ENCODE data around the gene YWHAB.

The YWHAB gene

DNA sequence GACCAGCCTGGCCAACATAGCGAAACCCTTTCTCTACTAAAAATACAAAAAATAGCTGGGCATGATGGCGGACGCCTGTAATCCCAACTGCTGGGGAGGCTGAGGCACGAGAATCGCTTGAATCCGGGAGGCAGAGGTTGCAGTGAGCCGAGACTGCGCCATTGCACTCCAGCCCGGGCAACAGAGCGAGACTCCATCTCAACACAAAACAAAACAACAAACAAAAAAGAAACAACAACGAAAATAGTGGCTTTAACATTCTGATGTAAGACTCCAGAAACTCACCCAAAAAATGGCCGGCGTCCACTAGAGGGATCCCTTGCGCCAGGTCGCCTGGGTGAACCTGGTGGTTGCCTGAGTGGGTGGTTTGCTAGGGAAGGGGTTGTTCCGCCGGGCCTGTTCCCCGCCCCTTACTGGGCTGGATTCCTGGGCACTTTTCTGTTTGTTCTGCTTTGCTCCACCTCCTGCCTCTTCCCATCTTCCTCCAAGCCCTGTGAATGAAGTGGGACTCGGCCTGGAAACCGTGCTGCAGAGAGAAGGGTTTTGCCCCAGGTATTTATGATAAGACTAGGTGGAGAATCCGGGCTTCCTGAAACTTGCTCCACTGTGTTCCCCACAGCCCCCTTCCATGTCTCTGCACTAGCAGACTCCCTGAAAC lies 25.9 kb downstream of the YWHAB start:
- DNase-seq (ENCODE audit: low read depth in 2 of 3, low spot score in 2 of 3), result peak in 1 of 3 experiments; percentile 23

DNA sequence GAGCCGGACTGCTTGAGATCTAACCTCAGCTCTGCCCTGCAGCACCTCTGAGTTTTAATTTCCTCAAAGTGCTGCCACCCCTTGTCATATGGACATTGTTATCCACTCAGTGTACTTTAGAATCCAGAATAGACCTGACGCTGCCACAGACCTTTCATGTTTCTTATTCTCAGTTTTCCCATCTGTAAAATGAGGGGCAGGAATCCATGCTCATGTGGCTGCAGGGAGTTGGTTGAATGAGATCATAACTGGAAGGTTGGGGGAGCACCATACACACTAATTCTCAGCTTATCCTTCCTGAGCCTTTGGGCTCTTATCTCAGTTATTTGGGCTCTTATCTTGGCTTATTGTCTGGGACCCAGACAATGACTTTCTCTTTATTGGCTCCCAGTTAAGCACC lies 26.7 kb downstream of the YWHAB start:
- no peak for DNase-seq (ENCODE audit: low read depth in 2 of 3, low spot score in 2 of 3)

DNA sequence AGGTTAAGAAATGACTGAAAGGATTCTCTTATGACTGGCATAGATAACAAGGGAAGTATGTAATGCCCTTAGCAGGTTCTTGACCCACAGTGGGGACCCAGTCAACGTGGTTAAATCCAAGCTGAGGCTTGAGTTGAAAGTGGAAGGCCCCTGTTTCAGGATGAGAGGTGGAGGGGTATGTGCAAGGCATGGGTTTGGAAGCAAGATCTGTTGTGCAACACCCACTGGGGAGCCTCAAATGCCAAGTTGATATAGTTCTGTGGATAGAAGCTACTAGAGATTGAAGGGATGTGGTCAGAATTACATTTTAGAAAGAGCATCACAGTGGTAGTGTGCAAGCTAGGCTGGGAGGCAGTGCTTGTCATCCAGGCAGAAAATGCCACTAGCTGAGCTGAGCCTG lies 29.4 kb downstream of the YWHAB start:
- no peak for DNase-seq (ENCODE audit: low read depth in 2 of 3, low spot score in 2 of 3)

DNA sequence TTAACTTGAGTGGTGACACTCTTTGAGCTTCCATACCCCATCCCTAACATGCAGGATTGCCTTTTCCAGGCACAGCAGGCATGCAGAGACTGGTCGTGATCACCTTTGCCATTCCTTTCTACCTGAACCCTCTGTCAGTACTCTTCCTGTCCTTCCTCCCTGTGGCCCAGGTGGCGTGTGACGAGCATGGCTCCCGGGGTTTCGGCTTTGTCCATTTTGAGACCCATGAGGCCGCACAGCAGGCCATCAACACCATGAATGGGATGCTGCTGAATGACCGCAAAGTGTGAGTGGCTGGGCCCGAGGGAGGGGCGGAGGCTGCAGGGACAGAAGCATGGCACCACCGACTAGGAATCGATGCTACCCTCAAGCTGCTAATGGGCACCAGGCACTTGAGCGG lies 31.1 kb downstream of the YWHAB start:
- no peak for DNase-seq (ENCODE audit: low read depth in 2 of 3, low spot score in 2 of 3)

DNA sequence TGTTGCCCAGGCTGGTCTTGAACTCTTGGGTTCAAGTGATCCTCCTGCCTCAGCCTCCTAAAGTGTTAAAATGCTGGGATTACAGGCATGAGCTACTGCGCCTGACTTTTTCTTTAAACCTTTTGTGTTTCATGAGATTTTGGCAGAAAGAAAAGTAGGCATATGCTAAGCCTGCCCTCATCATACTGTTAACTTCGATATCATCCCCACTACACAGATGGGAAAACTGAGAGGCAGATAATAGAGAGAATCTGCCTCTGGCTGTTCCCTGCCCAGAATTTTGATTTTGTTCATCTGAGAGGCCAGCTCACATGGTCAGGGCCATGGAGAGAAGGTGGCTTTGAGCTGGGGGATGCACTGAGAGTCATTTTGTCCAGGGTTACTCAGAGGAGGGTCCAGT lies 31.9 kb downstream of the YWHAB start:
- DNase-seq (ENCODE audit: low read depth in 2 of 3, low spot score in 2 of 3), result no peak

DNA sequence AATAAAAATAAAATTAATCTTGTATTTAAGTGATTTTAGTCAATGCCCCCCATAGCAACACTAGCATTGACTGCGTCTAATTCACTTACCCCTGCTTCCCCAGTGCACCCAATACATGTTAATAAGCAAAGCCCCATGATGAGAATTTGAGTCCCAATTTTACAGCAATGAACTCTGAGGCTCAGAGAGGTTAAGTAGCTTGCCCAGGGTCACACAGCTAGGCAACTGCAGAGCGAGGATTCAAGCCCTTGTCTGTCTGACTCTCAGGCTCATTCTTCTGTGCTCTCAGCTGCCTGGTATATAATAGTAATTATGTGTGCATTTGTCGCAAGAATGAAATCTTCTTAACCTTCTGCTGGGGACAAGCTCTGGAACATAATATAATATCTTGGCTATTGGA lies 32.8 kb downstream of the YWHAB start:
- DNase-seq (ENCODE audit: low read depth in 2 of 3, low spot score in 2 of 3), result no peak

DNA sequence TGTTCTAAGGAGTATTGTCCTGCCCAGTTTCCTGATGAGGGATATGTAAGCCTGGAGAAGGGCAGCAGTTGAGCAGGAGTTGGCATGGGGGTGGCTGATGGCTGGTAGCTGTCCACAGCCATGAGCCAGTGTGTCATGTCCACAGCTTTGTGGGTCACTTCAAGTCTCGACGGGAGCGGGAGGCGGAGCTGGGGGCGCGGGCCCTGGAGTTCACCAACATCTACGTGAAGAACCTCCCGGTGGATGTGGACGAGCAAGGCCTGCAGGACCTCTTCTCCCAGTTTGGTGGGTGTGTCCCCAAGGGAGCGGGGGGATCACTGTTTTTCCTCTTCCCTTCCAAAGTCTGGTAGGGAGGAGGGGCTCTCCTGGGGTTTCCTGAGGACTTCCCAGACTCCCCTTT lies 33.3 kb downstream of the YWHAB start:
- no peak for DNase-seq (ENCODE audit: low read depth in 2 of 3, low spot score in 2 of 3)

DNA sequence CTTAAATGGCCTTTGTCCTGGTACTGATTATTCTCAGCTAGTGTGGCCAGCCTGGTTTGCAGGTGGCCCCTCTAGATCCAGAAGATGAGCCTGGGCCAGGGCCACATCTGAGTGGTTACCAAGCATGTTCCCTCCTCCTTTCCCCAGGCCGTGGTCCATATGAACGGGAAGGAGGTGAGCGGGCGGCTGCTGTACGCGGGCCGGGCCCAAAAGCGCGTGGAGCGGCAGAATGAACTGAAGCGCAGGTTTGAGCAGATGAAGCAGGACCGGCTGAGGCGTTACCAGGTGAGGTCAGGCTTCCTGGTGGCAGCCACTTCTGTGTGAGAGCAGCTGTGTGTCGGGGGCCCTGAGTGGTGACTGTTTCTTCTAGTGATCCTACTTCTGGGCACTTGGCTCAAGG lies 35.9 kb downstream of the YWHAB start:
- DNase-seq (ENCODE audit: low read depth in 2 of 3, low spot score in 2 of 3), result no peak

DNA sequence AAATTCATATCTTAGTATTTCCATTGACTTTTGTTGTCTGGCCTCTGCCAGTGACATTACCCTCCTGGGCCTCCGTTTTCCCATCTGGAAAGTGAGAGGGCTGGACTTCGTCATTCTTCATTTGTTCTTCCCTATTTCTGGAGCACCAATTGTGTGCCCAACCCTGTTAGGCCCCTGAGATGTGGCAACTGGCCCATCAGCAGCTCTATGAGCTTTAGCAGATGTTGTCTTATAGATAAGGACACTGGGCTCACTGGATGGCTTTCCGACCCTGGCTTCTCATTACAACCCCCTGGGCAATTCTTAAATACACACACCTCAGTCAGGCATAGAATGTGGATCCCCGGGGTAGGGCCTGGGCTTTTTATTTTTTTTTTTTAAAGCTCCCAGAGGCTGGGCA lies 39.0 kb downstream of the YWHAB start:
- DNase-seq (ENCODE audit: low read depth in 2 of 3, low spot score in 2 of 3), result no peak

DNA sequence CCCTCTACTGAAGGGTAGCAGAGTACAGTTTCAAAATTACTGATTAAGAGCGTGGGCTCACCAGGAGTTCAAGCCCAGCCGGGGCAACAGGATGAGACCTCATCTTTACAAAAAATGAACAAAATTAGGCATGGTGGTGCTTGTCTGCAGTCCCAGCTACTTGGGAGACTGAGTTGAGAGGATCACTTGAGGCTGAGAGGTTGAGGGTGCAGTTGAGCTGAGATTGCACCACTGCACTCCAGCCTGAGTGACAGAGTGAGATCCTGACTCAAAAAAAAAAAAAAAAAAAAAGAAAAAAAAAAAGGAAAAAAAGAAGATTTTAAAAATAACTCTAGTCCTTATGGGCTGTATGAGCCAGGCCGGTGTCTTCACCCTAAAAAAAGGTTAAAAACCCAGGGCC lies 43.1 kb downstream of the YWHAB start:
- DNase-seq (ENCODE audit: low read depth in 2 of 3, low spot score in 2 of 3), result no peak

DNA sequence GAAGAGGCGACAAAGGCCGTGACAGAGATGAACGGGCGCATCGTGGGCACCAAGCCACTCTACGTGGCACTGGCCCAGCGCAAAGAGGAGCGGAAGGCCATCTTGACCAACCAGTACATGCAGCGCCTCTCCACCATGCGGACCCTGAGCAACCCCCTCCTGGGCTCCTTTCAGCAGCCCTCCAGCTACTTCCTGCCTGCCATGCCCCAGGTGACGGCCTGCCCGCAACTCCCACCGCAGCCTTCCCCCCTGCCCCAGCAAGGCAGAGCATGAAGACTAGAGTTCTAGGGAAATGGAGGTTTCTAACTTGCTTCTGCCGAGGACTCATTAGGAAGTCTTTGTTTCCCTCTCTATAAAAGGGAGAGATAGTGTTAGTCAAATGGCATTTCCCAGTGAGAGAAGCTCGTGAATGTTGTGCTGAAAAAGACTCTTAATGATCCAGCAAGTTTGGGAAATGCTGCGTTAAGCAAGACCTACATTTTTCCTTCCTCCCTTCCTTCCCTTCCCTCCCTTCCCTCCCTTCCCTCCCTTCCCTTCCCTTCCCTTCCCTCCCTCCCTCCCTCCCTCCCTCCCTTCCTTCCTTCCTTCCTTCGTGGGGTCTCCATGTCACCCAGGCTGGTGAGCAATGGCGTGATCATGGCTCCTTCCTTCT lies 45.1 kb downstream of the YWHAB start:
- DNase-seq (ENCODE audit: low read depth in 2 of 3, low spot score in 2 of 3), result no peak

DNA sequence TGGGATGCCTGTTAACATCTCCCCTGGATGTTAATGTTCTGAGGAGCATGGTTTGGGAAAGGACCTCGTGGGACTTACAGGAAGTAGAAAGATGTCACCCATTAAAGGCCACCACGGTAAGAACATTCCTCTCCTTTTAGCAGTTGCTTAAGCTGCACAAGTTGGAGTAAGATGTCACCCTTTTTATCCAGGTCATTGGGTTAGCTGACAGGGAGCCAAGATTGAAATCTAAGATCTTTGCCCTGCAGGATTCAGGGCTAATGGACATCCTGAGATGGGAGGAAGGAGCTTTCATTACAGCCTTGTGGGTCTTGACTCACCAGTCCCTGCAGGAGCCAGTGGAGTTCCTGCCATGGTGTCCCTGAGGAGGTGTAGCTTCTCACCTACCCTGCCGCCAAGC lies 46.4 kb downstream of the YWHAB start:
- no peak for DNase-seq (ENCODE audit: low read depth in 2 of 3, low spot score in 2 of 3)

DNA sequence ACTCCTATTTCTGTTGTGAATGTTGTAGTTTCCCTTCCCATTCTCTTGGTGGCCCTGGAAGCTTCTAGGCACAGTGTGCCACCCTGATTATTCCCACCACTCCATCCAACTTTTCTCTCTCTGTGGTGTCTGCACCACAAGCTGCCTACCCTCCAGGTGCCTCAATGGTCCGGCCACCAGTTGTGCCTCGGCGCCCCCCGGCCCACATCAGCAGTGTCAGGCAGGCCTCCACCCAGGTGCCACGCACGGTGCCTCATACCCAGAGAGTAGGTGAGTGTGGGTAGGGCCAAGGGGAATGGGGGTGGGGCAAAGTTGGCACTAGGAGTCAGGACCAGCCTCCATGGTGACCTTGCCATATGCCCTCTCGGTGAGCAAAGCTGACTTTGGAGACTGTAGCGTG lies 47.4 kb downstream of the YWHAB start:
- DNase-seq (ENCODE audit: low read depth in 2 of 3, low spot score in 2 of 3), result no peak

DNA sequence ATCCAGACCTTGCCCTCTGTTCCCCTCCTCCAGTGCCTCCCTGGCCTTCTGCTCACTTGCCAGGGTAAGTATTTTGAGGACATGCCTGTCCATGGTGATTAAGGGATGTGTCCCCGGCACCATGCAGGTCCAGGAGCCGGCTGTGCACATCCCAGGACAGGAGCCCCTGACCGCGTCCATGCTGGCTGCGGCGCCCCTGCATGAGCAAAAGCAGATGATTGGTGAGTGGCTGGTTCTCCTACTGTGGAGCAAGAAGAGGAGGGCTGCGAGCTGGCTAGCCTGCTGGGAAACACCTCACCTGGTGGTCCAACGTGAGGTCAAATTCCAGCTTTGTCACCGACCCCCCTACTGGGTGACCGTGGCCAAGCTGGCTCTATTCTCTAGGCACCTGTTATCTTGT lies 51.0 kb downstream of the YWHAB start:
- DNase-seq (ENCODE audit: low read depth in 2 of 3, low spot score in 2 of 3), result no peak

DNA sequence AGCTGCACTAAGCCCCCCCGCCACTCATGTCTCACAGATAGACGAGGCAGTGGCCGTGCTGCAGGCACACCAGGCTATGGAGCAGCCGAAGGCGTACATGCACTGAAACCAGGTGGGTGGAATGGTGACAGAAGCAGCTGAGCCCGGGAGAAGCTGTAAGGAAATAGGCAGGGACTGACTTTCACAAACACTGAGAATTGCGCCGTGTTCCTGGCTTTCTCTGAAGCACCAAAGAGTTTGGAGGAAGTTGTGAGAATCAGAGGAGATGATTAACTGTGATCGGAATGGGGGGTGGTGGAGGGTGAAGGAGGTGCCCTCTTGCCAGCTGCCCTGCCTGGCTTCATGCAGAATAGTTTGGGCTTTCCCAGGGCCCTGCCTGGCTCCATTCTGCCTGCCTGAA lies 53.1 kb downstream of the YWHAB start:
- no peak for DNase-seq (ENCODE audit: low read depth in 2 of 3, low spot score in 2 of 3)

DNA sequence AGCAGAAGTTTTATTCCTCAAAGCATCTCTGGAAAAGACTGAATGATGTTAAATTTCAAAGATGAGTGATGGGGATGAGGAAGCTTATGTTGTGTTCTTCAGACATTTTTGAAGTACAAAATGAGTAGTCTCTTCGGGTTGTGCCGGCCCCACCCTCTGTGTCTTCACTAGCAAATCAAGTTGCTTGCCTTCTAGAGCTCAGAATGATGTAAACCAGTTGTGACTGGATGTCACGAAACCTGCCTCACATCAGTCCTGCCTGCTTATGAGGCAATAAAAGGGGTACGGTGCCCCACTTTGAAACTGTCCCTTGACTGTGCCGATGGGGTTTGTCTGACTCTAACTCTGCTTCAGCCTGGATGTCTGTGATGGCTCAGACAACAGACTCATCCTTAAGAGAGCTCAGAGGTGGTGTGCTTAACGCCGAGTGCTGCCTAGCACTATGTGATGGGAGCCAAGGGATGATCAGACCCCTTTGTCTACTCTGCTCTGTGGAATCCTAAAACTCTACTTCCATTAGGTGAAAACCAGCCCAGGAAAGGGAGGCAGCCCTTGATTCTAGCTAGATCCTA lies 55.7 kb downstream of the YWHAB start:
- no peak for DNase-seq (ENCODE audit: low read depth in 2 of 3, low spot score in 2 of 3)

DNA sequence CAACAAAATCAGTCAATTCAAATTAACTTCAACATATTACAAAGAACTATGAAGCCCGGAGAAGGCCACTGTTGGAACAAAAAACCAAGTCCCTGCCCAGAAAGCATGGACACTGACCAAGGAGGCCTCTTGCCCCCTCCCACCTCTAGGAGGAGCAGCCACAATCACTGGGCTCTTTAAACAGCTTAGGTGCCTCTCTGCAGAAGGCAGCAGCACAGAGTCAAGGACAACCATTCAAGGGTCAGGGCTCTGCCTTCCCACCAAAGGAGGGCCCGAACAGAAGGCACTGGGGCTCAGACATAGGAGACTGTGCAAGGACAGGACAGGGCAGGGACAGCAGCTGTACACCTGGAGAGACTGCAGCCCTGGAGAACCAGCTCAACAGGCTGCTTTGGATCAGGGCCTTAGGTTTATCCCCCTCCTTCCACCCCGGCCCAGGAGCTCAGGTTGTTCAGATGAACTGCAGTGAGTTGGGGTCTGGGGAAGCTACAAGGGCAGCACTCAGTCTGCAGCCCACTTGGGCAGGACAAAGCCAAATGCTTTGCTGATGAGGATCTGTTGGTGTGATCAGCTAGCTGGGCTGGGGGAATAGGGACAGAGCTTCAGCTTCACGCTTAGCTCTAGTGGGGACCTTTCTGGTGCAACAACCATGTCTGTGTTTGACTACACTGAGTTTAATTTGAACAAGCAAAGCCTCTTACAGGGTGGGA lies 56.9 kb downstream of the YWHAB start:
- no peak for DNase-seq (ENCODE audit: low read depth in 2 of 3, low spot score in 2 of 3)

DNA sequence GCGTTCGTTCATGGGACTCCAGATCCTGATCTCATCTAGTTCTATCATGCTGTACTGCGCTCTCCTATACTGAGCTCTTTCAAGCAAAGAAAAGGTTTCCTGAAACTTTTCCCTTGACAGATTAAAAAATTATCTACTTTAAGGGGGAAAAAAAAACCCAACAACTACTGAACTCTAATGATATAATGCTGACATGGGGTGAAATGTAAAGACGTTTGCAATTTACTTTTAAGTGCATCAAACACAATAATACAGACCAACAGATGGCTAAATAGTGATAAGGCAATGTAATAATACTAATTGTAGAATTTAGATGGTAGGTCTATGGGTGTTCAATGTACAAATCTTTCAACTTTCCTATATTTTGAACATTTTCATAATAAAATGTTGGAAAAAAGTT lies 58.3 kb downstream of the YWHAB start:
- DNase-seq (ENCODE audit: low read depth in 2 of 3, low spot score in 2 of 3), result no peak

DNA sequence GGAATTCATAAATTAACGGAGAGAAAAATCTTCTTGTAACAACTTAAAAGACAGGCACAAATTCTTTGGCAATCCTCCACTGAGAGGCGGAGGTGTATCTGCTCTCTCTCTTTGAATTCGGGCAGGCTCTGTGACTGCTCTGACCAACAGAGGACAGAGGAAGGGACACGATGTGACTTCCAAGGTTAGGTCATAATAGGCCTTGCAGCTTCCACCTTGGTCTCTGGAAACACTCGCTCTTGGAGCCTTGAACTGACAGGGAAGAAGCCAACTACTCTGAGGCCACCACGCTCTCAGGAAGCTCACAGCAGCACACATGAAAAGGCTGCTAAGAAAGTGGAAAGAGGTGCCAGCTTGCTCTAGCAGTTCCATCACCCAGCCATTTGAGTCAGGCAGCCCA lies 59.8 kb downstream of the YWHAB start:
- no peak for DNase-seq (ENCODE audit: low read depth in 2 of 3, low spot score in 2 of 3)

DNA sequence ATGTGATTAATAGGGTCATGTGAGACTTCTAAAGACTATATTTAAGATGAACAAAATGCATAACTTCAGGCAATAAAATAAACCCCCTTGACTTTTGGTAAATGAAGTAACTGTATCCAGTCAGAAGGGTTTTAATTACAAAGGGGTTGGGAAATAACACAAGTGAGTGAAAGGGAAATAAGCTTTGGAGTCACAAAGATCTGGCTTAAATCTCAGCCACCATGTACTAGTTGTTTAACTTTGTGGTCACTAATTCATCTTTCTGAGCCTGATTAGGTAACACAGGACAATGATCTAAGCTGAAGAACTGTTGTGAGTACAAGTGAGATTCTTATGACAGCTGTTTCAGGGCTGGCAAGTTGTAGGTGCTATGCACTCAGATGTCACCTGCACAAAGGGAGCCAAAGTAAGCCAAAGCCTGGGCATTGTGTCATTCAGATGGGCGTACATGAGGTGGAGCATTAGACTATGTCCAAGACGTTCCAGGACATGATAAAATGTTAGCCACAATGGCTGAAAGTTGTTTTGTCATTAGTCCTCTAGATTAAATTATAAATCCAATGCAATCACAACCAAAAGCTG lies 60.9 kb downstream of the YWHAB start:
- no peak for DNase-seq (ENCODE audit: low read depth in 2 of 3, low spot score in 2 of 3)

DNA sequence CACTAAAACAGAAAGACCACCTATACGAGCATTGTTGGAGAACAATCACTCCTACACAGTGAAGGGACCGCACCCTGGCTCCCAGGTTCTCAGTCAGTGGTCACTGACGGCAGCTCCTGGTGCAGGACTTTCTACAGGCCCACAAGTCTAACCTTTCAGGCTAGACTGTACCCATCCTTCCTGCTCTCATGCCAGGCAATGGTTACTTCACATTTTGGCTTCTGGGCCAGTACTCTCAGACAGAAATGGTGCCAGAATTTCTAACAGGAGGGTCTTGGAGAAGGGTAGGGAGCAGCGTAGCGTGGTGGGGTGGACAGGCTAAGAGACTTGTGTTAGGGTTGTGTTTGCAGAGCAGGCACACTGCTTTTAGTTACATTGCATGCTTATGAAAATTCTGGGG lies 62.6 kb downstream of the YWHAB start:
- no peak for DNase-seq (ENCODE audit: low read depth in 2 of 3, low spot score in 2 of 3)

DNA sequence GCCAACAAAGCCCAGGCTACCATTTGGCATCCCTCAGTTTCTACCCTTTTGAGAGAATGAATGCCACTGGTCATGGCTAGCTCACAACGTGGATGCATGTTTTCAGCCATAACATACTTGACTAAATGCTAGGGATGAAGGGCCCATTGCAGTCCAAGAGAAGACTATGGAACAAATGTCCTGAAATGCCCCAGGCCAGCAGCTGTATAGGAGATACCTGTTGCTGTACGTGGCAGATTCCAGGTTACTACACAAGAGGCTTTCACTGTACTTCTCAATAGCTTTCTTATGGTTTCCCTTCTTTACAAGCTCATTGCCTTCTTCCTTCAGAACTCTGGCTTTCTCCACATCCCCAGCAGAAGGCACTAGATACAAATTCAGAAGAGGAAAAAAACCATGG lies 63.0 kb downstream of the YWHAB start:
- DNase-seq (ENCODE audit: low read depth in 2 of 3, low spot score in 2 of 3), result no peak

Measured in activated CD8-positive, alpha-beta memory T cell treated with anti-CD3 and anti-CD28 coated beads for 48 hours (primary cell).